HepG2 (cell line): Measurements from ENCODE around the gene NACC2. TPM values are rescaled to one million over a fixed set of nuclear protein-coding genes. Genes with fewer than 3 reads are reported as not detected.
A peak's percentile ranks its signal among the peaks of the same experiment; 100 is the strongest.

Experiments used
- ARNTL ChIP-seq: sonication (generic); formaldehyde crosslinking; IDR thresholded peaks from 2 replicates; pipeline ENCODE4 v1.4.0; 2020; ENCODE audit warnings: mild to moderate bottlenecking, missing genetic modification reagents
- EZH2 ChIP-seq: conservative IDR thresholded peaks from 2 replicates; pipeline ENCODE4 v1.6.1; 2012; ENCODE audit warnings: mild to moderate bottlenecking, low read depth, low read length, moderate library complexity
- HDAC6 ChIP-seq: fragments of 200-600 bp; sonication (generic); IDR thresholded peaks from 2 replicates; pipeline ENCODE4 v1.7.0; 2017; ENCODE audit warnings: mild to moderate bottlenecking, antibody characterized with exemption, low read length, low read depth
- ISX ChIP-seq: sonication (generic); formaldehyde crosslinking; conservative IDR thresholded peaks from 2 replicates; pipeline ENCODE4 v1.5.0; 2020; ENCODE audit warnings: missing genetic modification reagents
- KLF12 ChIP-seq: sonication (generic); formaldehyde crosslinking; IDR thresholded peaks from 2 replicates; pipeline ENCODE4 v1.4.0; 2020; ENCODE audit warnings: missing genetic modification reagents, borderline replicate concordance
- MEIS2 ChIP-seq: sonication (generic); formaldehyde crosslinking; IDR thresholded peaks from 2 replicates; pipeline ENCODE4 v1.9.0; 2021; ENCODE audit warnings: mild to moderate bottlenecking, missing genetic modification reagents
- PLSCR1 ChIP-seq: sonication (generic); formaldehyde crosslinking; IDR thresholded peaks from 2 replicates; pipeline ENCODE4 v1.5.0; 2020; ENCODE audit warnings: missing genetic modification reagents, mild to moderate bottlenecking, borderline replicate concordance
- YY1 ChIP-seq: IDR thresholded peaks from 2 replicates; pipeline ENCODE4 v1.6.1; 2011; ENCODE audit warnings: low read length, low read depth, moderate library complexity, mild to moderate bottlenecking; ENCODE audit not compliant: insufficient read depth, insufficient replicate concordance
- ZBTB10 ChIP-seq: sonication (generic); formaldehyde crosslinking; IDR thresholded peaks from 2 replicates; pipeline ENCODE4 v1.4.0; 2020; ENCODE audit warnings: missing genetic modification reagents, borderline replicate concordance
- ZFP36L2 ChIP-seq: sonication (generic); formaldehyde crosslinking; IDR thresholded peaks from 2 replicates; pipeline ENCODE4 v1.4.0; 2020; ENCODE audit warnings: missing genetic modification reagents
- ZNF432 ChIP-seq: sonication (generic); formaldehyde crosslinking; IDR thresholded peaks from 2 replicates; pipeline ENCODE4 v1.5.0; 2020; ENCODE audit warnings: missing genetic modification reagents, mild to moderate bottlenecking, borderline replicate concordance
- polyA plus RNA-seq, 8 experiments: library from polyadenylated mRNA; depleted of rRNA in 3 of 8; stranded (reverse) in 7 of 8; unstranded in 1 of 8; fragments of >200 nt; fragmentation: Illumina TruSeq in 4 of 8; extraction: Trizol in 4 of 8; gene quantifications; 2 replicates each; pipeline versions ENCODE4 v1.2.1 to v1.2.3, GENCODE V29; 2011 to 2016; ENCODE audit warnings: low read depth in 4 of 8, missing spikeins in 1 of 8, mixed read lengths in 1 of 8; ENCODE audit not compliant: insufficient read depth in 1 of 8
- total RNA-seq, 5 experiments: library from RNA; depleted of rRNA; stranded (reverse); fragments of >200 nt; fragmentation: Illumina TruSeq; extraction: Trizol; gene quantifications; 2 replicates each; pipeline ENCODE4 v1.2.3, GENCODE V29; 2016; ENCODE audit warnings: low read depth in 1 of 5
- TF ChIP-seq, protein P1 (sequence below): sonication (generic); formaldehyde crosslinking; IDR thresholded peaks from 2 replicates; pipeline ENCODE4 v1.4.0; 2020; ENCODE audit warnings: missing genetic modification reagents
- TF ChIP-seq, protein P2 (sequence below): sonication (generic); formaldehyde crosslinking; IDR thresholded peaks from 2 replicates; pipeline ENCODE4 v1.4.0; 2020; ENCODE audit warnings: missing genetic modification reagents
- TF ChIP-seq, protein P3 (sequence below): sonication (generic); formaldehyde crosslinking; IDR thresholded peaks from 2 replicates; pipeline ENCODE4 v1.4.0; 2020; ENCODE audit warnings: missing genetic modification reagents

NACC2 gene
- total and polyA plus RNA-seq, 2 of the 13 experiments (the other 11 are each of a cell fraction or from before 2014, with no cell fraction given): 5.9 to 12.3 TPM

DNA sequence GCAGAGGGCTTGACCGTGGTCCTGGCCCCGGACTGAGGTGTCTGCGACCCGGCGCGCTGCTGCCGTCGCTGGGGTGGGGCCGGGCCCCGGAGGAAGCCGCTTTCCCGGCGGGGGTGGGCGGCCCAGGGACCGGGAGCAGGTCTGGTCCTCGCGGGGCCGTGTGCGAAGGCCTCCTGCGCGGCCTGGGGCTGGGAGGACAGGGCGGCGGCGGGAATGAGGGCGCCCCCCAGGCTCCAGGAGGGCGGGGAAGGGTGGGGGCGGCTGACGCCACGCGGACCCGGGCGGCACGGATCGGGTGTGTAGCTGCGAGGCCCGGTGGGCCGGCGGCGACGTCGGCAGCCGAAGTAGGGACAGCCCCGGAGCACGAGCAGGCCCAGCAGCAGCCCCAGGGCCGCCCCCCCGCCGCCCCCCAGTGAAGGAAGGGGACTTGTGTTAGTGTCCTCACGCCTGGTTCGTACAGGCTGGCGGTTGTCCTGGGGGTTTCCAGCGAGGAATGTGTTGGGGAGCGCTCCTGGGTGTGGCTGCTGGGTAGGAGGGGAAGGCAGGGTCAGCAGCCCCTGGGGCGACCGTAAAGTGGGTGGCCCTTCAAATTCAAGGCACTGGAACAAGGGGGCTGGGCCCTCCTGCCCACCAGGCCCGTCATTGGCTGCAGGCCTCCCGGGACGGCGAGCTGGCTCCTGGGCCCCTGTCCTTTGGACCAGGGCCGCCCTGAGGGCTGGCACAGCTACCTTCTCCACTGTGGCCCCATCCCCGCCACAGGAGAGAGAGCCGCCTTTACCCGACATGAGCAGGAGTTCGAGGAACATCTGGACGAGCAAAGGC lies 24.2 kb upstream of the NACC2 start (continued):
- TF ChIP-seq, protein P1, sequence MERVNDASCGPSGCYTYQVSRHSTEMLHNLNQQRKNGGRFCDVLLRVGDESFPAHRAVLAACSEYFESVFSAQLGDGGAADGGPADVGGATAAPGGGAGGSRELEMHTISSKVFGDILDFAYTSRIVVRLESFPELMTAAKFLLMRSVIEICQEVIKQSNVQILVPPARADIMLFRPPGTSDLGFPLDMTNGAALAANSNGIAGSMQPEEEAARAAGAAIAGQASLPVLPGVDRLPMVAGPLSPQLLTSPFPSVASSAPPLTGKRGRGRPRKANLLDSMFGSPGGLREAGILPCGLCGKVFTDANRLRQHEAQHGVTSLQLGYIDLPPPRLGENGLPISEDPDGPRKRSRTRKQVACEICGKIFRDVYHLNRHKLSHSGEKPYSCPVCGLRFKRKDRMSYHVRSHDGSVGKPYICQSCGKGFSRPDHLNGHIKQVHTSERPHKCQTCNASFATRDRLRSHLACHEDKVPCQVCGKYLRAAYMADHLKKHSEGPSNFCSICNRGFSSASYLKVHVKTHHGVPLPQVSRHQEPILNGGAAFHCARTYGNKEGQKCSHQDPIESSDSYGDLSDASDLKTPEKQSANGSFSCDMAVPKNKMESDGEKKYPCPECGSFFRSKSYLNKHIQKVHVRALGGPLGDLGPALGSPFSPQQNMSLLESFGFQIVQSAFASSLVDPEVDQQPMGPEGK (CRISPR knock-in tag): peak; percentile 73
- TF ChIP-seq ZBTB10 (CRISPR knock-in tag) (0 out of 2 replicates have a peak, but pooled peaks have one; percentile 16), EZH2 (no peak), HDAC6 (no peak), ZFP36L2 (CRISPR knock-in tag) (no peak), YY1 (peak; percentile 14), PLSCR1 (CRISPR knock-in tag) (no peak), ZNF432 (CRISPR knock-in tag) (no peak; the same call in 1 of the 2 replicates), ARNTL (CRISPR knock-in tag) (0 out of 2 replicates have a peak, but pooled peaks have one; percentile 7), KLF12 (CRISPR knock-in tag) (no peak), ISX (CRISPR knock-in tag) (no peak; the same call in 1 of the 2 replicates), MEIS2 (CRISPR knock-in tag) (no peak)
- TF ChIP-seq, protein P2, sequence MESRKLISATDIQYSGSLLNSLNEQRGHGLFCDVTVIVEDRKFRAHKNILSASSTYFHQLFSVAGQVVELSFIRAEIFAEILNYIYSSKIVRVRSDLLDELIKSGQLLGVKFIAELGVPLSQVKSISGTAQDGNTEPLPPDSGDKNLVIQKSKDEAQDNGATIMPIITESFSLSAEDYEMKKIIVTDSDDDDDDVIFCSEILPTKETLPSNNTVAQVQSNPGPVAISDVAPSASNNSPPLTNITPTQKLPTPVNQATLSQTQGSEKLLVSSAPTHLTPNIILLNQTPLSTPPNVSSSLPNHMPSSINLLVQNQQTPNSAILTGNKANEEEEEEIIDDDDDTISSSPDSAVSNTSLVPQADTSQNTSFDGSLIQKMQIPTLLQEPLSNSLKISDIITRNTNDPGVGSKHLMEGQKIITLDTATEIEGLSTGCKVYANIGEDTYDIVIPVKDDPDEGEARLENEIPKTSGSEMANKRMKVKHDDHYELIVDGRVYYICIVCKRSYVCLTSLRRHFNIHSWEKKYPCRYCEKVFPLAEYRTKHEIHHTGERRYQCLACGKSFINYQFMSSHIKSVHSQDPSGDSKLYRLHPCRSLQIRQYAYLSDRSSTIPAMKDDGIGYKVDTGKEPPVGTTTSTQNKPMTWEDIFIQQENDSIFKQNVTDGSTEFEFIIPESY (CRISPR knock-in tag): peak; percentile 36; the same call in 1 of the 2 replicates
- TF ChIP-seq, protein P3, sequence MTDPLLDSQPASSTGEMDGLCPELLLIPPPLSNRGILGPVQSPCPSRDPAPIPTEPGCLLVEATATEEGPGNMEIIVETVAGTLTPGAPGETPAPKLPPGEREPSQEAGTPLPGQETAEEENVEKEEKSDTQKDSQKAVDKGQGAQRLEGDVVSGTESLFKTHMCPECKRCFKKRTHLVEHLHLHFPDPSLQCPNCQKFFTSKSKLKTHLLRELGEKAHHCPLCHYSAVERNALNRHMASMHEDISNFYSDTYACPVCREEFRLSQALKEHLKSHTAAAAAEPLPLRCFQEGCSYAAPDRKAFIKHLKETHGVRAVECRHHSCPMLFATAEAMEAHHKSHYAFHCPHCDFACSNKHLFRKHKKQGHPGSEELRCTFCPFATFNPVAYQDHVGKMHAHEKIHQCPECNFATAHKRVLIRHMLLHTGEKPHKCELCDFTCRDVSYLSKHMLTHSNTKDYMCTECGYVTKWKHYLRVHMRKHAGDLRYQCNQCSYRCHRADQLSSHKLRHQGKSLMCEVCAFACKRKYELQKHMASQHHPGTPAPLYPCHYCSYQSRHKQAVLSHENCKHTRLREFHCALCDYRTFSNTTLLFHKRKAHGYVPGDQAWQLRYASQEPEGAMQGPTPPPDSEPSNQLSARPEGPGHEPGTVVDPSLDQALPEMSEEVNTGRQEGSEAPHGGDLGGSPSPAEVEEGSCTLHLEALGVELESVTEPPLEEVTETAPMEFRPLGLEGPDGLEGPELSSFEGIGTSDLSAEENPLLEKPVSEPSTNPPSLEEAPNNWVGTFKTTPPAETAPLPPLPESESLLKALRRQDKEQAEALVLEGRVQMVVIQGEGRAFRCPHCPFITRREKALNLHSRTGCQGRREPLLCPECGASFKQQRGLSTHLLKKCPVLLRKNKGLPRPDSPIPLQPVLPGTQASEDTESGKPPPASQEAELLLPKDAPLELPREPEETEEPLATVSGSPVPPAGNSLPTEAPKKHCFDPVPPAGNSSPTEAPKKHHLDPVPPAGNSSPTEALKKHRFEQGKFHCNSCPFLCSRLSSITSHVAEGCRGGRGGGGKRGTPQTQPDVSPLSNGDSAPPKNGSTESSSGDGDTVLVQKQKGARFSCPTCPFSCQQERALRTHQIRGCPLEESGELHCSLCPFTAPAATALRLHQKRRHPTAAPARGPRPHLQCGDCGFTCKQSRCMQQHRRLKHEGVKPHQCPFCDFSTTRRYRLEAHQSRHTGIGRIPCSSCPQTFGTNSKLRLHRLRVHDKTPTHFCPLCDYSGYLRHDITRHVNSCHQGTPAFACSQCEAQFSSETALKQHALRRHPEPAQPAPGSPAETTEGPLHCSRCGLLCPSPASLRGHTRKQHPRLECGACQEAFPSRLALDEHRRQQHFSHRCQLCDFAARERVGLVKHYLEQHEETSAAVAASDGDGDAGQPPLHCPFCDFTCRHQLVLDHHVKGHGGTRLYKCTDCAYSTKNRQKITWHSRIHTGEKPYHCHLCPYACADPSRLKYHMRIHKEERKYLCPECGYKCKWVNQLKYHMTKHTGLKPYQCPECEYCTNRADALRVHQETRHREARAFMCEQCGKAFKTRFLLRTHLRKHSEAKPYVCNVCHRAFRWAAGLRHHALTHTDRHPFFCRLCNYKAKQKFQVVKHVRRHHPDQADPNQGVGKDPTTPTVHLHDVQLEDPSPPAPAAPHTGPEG: peak; percentile 30; the same call in 1 of the 2 replicates
